CD4-positive, alpha-beta T cell treated with Interleukin-15 for 4 hours (primary cell): ENCODE data around the gene PLK5.

Experiments
- DNase-seq: peaks from one replicate; pipeline ENCODE4 v3.0.0-alpha.2; 2020; ENCODE audit warnings: low spot score

The PLK5 gene

DNA sequence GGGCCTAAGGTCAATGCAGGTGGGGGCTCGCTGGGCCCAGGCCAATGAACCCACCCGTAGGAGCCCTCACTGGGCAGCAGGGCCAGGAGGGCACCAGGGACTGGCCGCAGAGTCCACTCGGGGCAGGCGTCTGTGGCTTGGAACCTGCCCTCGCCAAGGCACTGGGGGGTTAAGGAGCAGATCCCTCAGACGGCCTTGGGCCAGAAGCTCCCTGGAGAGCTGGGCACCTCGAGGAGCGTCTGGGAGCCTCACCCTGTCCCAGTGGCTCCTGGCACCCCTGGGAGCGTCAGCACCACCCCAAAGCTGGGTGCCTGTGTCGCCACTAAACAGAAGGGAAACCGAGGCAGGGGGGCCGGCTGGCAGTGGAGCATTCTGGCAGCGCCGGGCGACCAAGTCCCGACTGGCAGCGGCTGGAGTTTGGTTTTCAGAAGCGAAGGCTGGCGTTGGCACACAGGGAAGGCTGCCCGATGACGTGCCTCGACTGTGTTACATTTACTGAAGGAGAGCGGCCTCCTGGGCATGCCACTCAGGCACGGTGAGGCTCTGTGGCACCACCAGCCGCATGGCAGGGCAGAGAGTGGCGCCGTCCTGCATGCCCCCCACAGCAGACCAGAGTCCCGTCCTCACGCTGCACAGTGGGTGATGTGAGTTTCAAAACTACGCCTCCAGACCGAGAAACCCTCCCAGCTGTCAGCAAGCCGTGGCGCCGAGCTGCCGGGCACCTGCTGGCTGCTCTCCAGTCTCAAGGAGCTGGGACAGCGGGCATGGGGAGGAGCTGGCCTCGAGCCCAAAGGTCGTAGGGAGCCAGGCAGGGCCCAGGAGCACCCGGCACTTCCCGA lies 53.4 kb downstream of the PLK5 start:
- no peak for DNase-seq

GRCh38 chr19:1577929-1578618 lies 54.2 kb downstream of the PLK5 start:
- DNase-seq = no peak

DNA sequence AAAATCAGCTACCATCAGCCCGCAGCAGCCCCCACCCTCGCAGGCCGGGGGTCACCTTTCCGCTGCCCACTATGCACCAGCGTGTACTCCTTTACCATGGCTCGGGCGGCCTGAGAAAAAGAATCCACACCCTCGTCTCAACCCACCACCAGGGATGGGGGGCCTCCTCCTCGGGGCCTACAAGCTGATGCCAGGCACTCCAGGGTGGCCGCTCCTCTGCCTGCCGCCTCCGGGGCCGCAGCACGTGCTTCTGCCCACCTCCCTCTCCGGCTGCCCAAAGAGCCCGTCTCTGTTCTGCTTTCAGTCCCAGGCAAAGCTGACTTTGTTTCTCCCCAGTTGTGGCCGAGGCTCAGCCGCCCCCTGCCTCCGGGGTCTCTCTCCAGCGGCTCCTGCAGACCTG lies 55.3 kb downstream of the PLK5 start:
- DNase-seq = no peak

- no peak for DNase-seq
Observed at GRCh38 chr19:1580382-1580781, 56.5 kb downstream of the PLK5 start.

DNA sequence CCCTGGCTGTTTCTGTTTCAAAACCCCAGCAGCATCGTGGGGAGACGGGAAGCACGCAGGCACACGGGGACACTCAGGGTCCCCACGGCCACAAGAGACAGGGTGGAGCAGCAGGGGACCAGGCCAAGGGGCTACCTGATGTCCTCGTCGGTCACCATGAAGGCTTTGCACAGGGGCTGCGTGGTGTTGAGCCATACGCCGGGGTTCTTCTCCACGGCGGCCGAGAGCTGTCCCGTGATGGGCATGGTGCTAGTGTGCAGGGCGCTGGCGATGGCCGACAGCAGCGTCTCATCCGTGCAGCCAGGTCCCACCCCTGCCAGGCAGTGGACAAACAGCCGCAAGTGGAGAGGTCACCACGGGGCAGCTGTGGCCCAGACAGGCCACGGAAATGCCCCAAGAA lies 57.1 kb downstream of the PLK5 start:
- DNase-seq = no peak

DNA sequence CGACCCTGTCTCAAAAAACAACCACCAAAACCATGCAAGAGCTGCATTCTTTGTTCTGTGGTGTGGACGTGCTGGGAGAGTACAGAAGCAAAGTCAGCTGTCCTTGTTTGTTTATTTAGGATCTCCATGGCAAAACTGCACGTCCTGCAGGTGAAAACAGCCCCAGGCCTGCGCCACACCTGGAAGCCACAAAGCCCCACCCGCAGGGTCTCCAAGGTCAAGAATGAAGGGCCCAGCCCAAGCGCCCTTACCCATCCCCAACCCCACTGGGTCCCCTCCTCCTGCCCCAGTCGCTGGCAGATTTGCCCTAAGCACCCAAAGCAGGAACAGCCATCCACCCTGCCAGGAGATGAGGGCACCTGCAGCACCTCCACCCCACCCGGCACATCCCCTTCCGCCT lies 58.3 kb downstream of the PLK5 start:
- DNase-seq = no peak

DNA sequence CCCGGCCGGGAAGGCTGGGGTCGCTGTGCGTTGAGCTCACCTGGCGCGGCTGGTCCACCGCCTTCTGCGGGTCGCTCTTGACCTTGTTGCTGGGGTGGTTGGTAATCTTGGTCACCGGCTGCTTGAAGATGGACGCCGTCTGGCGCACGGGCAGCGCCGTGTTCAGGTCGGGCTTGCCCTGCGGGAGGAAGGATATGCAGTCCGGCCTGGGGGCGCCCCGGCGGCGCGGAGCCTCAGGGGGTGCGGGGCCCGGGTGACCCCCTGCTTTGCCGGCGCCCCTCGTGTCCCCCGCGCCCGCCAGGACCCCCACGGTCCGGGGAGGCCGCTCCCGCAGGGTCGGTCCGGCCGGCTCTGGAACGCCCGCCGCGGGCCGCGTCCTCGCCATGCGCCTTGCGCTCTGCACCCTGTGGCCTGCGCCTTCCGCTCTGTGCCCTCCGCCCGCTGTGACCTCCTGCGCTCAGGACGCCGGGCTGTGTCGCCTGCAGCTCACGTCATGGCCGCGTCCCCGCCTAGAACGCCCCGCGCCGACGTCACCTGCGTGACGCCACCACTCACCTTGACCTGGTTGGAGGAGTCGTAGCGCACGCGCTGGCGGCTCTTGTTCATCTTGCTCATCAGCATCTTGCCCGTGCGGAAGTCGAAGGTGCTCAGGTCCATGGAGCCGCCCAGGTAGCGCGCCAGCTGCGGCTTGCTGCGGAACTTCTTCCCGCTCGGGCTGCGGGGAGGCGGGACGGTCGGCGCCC lies 60.8 kb downstream of the PLK5 start:
- DNase-seq = no peak

DNA sequence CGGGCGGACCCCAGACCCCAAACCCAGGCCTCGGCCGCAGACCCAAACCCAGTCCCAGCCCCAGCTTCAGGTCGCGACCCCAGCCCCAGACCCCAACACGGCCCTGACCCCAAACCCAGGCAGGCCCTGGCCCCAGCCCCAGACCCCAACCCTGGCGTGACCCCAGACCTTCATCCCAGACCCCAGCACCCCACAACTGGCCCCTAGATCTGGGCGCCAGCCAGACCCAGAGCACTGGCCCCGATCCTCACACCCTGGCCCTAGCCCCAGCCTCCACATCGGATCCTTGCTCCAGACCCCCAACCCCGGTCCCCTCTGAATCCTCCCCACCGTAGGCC lies 61.3 kb downstream of the PLK5 start:
- no peak for DNase-seq
